Esophagus muscularis mucosa (tissue), 4 donors: Measurements from ENCODE around the gene CAPN7. TPM values are rescaled to one million over a fixed set of nuclear protein-coding genes. Genes with fewer than 3 reads are reported as not detected.

Source experiments
- DNase-seq: peaks from one replicate; pipeline ENCODE4 v3.0.0-alpha.2; 2017; ENCODE audit errors: extremely low spot score
- H3K27ac ChIP-seq, 4 donors: fragments of 200-600 bp; sonication (generic); replicated peaks in 1 of 4; 1 replicate in 3 of 4; 2 replicates in 1 of 4; pipeline ENCODE4 v1.5.1; 2016 to 2019; ENCODE audit warnings: mild to moderate bottlenecking in 1 of 4
- H3K27me3 ChIP-seq, 4 donors: fragments of 200-600 bp; sonication (generic); one replicate each; pipeline versions ENCODE4 v1.5.1 to v1.6.0; 2016 to 2019
- H3K36me3 ChIP-seq, 4 donors: fragments of 200-600 bp; sonication (generic); one replicate each; pipeline ENCODE4 v1.5.1; 2016 to 2019
- H3K4me1 ChIP-seq, 4 donors: fragments of 200-600 bp; sonication (generic); one replicate each; pipeline ENCODE4 v1.5.1; 2016 to 2019
- H3K4me3 ChIP-seq, 4 donors: fragments of 200-600 bp; sonication (generic); 1 replicate in 2 of 4; 2 replicates in 2 of 4; pipeline ENCODE4 v1.5.1; 2016 to 2019; ENCODE audit warnings: mild to moderate bottlenecking in 4 of 4, moderate library complexity in 1 of 4
- H3K9me3 ChIP-seq, 4 donors: fragments of 200-600 bp; sonication (generic); 1 replicate in 3 of 4; 2 replicates in 1 of 4; pipeline ENCODE4 v1.5.1; 2016 to 2019
- CTCF ChIP-seq, 3 experiments: fragments of 200-600 bp in 2 of 3; fragments of 450-650 bp in 1 of 3; sonication (generic) in 2 of 3; IDR thresholded peaks; one replicate each; pipeline ENCODE4 v1.5.1; 2017 to 2019; ENCODE audit warnings: antibody characterized with exemption in 3 of 3, mild to moderate bottlenecking in 2 of 3, moderate library complexity in 1 of 3
- EP300 ChIP-seq: sonication (generic); formaldehyde crosslinking; IDR thresholded peaks from one replicate; pipeline ENCODE4 v1.6.1; 2017; ENCODE audit warnings: antibody characterized with exemption
- POLR2A ChIP-seq: fragments of 450-650 bp; IDR thresholded peaks from one replicate; pipeline ENCODE4 v1.6.1; 2017; ENCODE audit warnings: antibody characterized with exemption, moderate library complexity, mild to moderate bottlenecking, low read depth
- POLR2AphosphoS5 ChIP-seq, 2 donors: sonication (generic); formaldehyde crosslinking; IDR thresholded peaks; one replicate each; pipeline ENCODE4 v1.6.1; 2017; ENCODE audit warnings: antibody characterized with exemption in 2 of 2
- WGBS: methylation state at CpG from one replicate; pipeline ENCODE4 v1.1.5; 2018; 5-methylcytosine and 5-hydroxymethylcytosine counted together
- intact Hi-C: fragments of 100-400 bp; cut with DNase I; formaldehyde crosslinking; loops from one replicate; pipeline ENCODE4 v1.15.1; 2023
- total RNA-seq, 4 donors: library from RNA; depleted of rRNA; stranded (reverse); fragments of >200 nt; gene quantifications; one replicate each; pipeline versions ENCODE4 v1.1.0 to v1.2.1, GENCODE V29; 2016

Gene CAPN7
- total RNA-seq, 4 donors from 2014 or later: 33.0 to 52.0 (median 43.3) TPM

DNA sequence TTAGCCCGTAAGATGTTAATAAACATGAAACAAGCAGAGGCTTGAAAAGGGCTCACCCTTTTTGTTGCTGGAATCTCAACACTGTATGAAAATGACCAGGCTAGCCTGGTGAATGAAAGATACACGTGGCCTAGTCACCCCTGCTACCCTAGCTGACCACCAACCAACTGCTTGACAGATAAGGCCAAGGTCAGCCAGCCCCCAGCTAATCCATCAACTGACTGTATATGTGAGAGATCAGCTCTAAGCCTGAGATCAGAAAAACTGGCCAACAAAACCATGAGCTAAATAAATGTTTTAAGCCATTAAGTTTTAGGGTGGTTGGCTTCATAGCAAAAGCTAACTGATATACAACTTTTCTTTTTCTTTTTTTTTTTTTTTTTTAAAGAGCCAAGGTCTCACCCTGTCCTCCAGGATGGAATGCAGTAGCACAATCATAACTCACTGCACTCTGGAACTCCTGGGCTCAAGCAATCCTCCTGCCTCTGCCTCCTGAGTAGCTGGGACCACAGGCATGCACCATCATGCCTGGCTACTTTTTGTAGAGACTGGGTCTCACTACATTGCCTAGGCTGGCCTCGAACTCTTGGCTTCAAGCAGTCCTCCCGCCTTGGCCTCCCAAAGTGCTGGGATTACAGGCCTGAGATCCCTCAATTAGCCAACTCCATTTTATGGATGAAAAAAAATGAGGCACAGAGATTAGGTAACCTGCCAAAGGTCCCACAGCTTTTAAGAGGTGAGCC lies 91.7 kb downstream of the CAPN7 start:
- Histone ChIP-seq H3K4me1 (peaks cover 18 to 53% (median 35%) of the 10 kb centered on the region in 4 donors), H3K36me3 (peaks cover 0 to 8% (median 3%) of the 10 kb centered on the region in 4 donors), H3K27me3 (no peaks in the 10 kb centered on the region), H3K27ac (no peak overlapping the region), H3K9me3 (no peaks in the 10 kb centered on the region), H3K4me3 (no peak overlapping the region)
- no peak for TF ChIP-seq CTCF (IDR thresholded peaks at IDR 0.05)
- TF ChIP-seq POLR2AphosphoS5 (IDR thresholded peaks at IDR 0.05): no peak
- TF ChIP-seq POLR2A: no peak
- no peak for TF ChIP-seq EP300
- DNase-seq: no peak
- WGBS: 77% methylated on average over 4 of the region's 4 CpGs
- intact Hi-C loops: no loop called here

- intact Hi-C loops: no loop called here
- TF ChIP-seq EP300: no peak
- TF ChIP-seq POLR2A: no peak
- TF ChIP-seq POLR2AphosphoS5 (IDR thresholded peaks at IDR 0.05): no peak
- no peak for TF ChIP-seq CTCF (IDR thresholded peaks at IDR 0.05)
- Histone ChIP-seq H3K9me3 (no peaks in the 10 kb centered on the region), H3K27me3 (no peaks in the 10 kb centered on the region), H3K36me3 (peaks cover 0 to 13% (median 5%) of the 10 kb centered on the region in 4 donors), H3K4me3 (no peak overlapping the region), H3K27ac (no peak overlapping the region), H3K4me1 (peaks cover 11 to 46% (median 29%) of the 10 kb centered on the region in 4 donors)
- 87% methylated on average over 3 of the region's 3 CpGs for WGBS
- DNase-seq: no peak
Measured at GRCh38 chr3:15298504-15298903, 92.5 kb downstream of the CAPN7 start.

DNA sequence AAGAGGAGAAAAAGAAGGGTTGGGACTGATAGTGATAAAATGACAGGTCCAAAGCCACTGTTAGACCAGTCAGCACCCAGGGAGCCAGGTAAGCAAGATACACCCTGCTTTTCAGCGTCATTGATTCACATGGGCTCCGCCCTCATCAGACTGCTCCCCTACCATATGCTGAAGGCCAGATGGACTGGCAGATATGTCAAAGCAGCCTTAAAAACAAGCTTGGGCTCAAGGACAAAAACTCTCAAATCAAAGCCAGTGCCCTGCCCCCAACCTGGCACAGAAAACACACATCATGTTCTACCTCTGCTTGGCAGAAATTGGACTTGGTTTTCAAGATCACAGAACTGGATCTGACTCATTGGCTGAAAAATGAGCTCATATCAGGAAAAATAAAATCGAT lies 93.0 kb downstream of the CAPN7 start:
- H3K27ac ChIP-seq: no peak overlapping the region
- WGBS: 80% methylated on average over 3 of the region's 3 CpGs
- peaks cover 0 to 19% (median 8%) of the 10 kb centered on the region in 4 donors for H3K36me3 ChIP-seq
- intact Hi-C loops: no loop called here
- peaks cover 9 to 42% (median 27%) of the 10 kb centered on the region in 4 donors for H3K4me1 ChIP-seq
- no peak for DNase-seq
- H3K4me3 ChIP-seq: no peak overlapping the region
- H3K27me3 ChIP-seq: no peaks in the 10 kb centered on the region
- TF ChIP-seq POLR2AphosphoS5 (IDR thresholded peaks at IDR 0.05) (no peak), POLR2A (no peak), EP300 (no peak), CTCF (IDR thresholded peaks at IDR 0.05) (no peak)
- no peaks in the 10 kb centered on the region for H3K9me3 ChIP-seq

DNA sequence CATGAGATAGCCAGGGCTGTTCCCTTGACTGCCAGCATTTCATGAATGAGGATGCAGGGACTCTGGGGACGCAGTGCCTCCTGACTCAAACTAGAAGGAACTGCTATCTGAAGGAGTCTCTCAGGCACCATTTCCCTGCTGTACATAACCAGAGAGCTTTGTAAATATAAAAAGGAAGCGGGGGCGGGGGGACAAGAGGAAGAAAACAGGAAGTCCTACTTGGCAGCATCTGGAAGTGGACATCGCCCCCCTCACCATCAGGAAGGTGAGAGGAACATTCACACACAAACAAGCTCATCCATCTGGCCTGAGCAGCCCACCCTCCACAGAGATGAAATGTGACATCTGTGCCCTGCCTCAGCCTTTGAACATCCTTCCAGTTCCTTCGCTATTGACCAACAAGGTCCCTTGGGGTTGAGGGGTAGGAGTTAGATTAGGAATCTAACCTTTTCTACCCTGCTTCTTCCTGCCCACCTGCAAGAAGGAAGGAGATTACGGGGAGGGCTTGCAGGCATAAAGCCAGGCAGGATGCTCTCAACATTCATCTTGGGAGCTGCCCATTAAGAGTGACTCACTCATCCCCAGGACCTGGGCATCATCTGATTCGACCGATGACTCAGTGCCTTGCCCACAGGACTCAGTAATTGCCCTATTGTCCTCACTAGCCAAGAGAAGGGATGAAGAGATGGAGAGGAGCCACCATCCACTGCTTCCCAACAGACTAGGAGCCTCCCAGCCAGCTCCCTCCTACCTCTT lies 94.5 kb downstream of the CAPN7 start:
- Histone ChIP-seq H3K27me3 (no peaks in the 10 kb centered on the region), H3K36me3 (peaks cover 0 to 19% (median 9%) of the 10 kb centered on the region in 4 donors), H3K27ac (peak overlapping the region in 2 of 4 donors; percentile 23 to 37), H3K4me1 (peaks cover 0 to 31% (median 21%) of the 10 kb centered on the region in 4 donors), H3K9me3 (no peaks in the 10 kb centered on the region), H3K4me3 (no peak overlapping the region)
- intact Hi-C loops: no loop called here
- TF ChIP-seq POLR2A: no peak
- TF ChIP-seq CTCF (IDR thresholded peaks at IDR 0.05): no peak
- TF ChIP-seq POLR2AphosphoS5 (IDR thresholded peaks at IDR 0.05): peak; percentile 49 to 52
- no peak for DNase-seq
- WGBS: 67% methylated on average over 7 of the region's 8 CpGs
